Upper lobe of left lung (tissue), 6 donors: ENCODE results near the gene CD69. TPM values are rescaled to one million over a fixed set of nuclear protein-coding genes. Genes with fewer than 3 reads are reported as not detected.
"Not testable (repeated sequence)": the region's sequence is repeated elsewhere in the genome, so short reads cannot be mapped to it uniquely, and the experiment has no call there.

ENCODE experiments used
- ATAC-seq, 2 donors: fragments of 200-7000 bp; cut with Tn5 transposase; one replicate each; pipeline ENCODE4 v1.9.1; 2022; ENCODE audit warnings: mild to moderate bottlenecking in 2 of 2, moderate library complexity in 2 of 2; ENCODE audit not compliant: low FRiP score in 2 of 2
- DNase-seq, 2 donors: peaks; one replicate each; pipeline ENCODE4 v3.0.0-alpha.2; 2019 to 2020
- H3K27ac ChIP-seq, 4 donors: fragments of 200-600 bp; sonication (generic); one replicate each; pipeline ENCODE4 v1.5.1; 2016 to 2019
- H3K27me3 ChIP-seq, 4 donors: fragments of 200-600 bp; sonication (generic); one replicate each; pipeline ENCODE4 v1.5.1; 2017 to 2019
- H3K36me3 ChIP-seq, 4 donors: fragments of 200-600 bp; sonication (generic); one replicate each; pipeline ENCODE4 v1.5.1; 2016 to 2019
- H3K4me1 ChIP-seq, 4 donors: fragments of 200-600 bp; sonication (generic); one replicate each; pipeline ENCODE4 v1.5.1; 2018 to 2019
- H3K4me3 ChIP-seq, 4 donors: fragments of 200-600 bp; sonication (generic); one replicate each; pipeline ENCODE4 v1.5.1; 2017 to 2019; ENCODE audit warnings: mild to moderate bottlenecking in 2 of 4, moderate library complexity in 1 of 4
- H3K9me3 ChIP-seq, 4 donors: fragments of 200-600 bp; sonication (generic); one replicate each; pipeline ENCODE4 v1.5.1; 2018 to 2019
- CTCF ChIP-seq, 6 experiments: fragments of 450-650 bp in 4 of 6; fragments of 200-600 bp in 2 of 6; sonication (generic) in 2 of 6; IDR thresholded peaks; one replicate each; pipeline ENCODE4 v1.5.1; 2016 to 2019; ENCODE audit warnings: antibody characterized with exemption in 6 of 6
- EP300 ChIP-seq, 4 donors: sonication (generic); formaldehyde crosslinking; IDR thresholded peaks; one replicate each; pipeline ENCODE4 v1.5.1; 2017; ENCODE audit warnings: antibody characterized with exemption in 4 of 4, control low read depth in 2 of 4
- POLR2A ChIP-seq, 4 donors: fragments of 450-650 bp; IDR thresholded peaks; one replicate each; pipeline ENCODE4 v1.5.1; 2016 to 2017; ENCODE audit warnings: antibody characterized with exemption in 4 of 4, mild to moderate bottlenecking in 2 of 4
- POLR2AphosphoS5 ChIP-seq, 2 donors: sonication (generic); formaldehyde crosslinking; IDR thresholded peaks; one replicate each; pipeline ENCODE4 v1.5.1; 2017; ENCODE audit warnings: antibody characterized with exemption in 2 of 2
- WGBS, 2 donors: methylation state at CpG; one replicate each; pipeline ENCODE4 v1.1.5; 2017 to 2018; 5-methylcytosine and 5-hydroxymethylcytosine counted together
- total RNA-seq, 6 donors: library from RNA; depleted of rRNA in 4 of 6; stranded (reverse); fragments of >200 nt in 4 of 6; gene quantifications; one replicate each; pipeline versions ENCODE4 v1.1.0 to v1.2.1, GENCODE V29; 2016 to 2021
- donor health status: DM: no; HTN: no; CAD: no; lungs with moderate emphysema.
- donor health status: DM: no; HTN: yes; CAD: no; lungs with severe emphysema.

Gene CD69
- total RNA-seq, 6 donors from 2014 or later: 2.8 to 25.2 (median 10.6) TPM

- H3K9me3 ChIP-seq: no peaks in the 10 kb centered on the region
- no peak for ATAC-seq
- no peak overlapping the region for H3K4me3 ChIP-seq
- no peak for TF ChIP-seq POLR2A (IDR thresholded peaks at IDR 0.05)
- TF ChIP-seq POLR2AphosphoS5 (IDR thresholded peaks at IDR 0.05): no peak
- TF ChIP-seq EP300 (IDR thresholded peaks at IDR 0.05): no peak
- no peak for TF ChIP-seq CTCF (IDR thresholded peaks at IDR 0.05)
- no peaks in the 10 kb centered on the region for H3K36me3 ChIP-seq
- peaks cover 0 to 9% (median 6%) of the 10 kb centered on the region in 4 donors for H3K4me1 ChIP-seq
- no peak for DNase-seq
- no peaks in the 10 kb centered on the region for H3K27me3 ChIP-seq
- H3K27ac ChIP-seq: no peak overlapping the region
Measured at GRCh38 chr12:9707356-9707755, 53.3 kb downstream of the CD69 start.

- H3K4me1 ChIP-seq: peaks cover 0 to 9% (median 6%) of the 10 kb centered on the region in 4 donors
- H3K27me3 ChIP-seq: no peaks in the 10 kb centered on the region
- H3K4me3 ChIP-seq: no peak overlapping the region
- DNase-seq (no peak), ATAC-seq (no peak)
- no peaks in the 10 kb centered on the region for H3K9me3 ChIP-seq
- no peak overlapping the region for H3K27ac ChIP-seq
- no peak for TF ChIP-seq POLR2AphosphoS5 (IDR thresholded peaks at IDR 0.05)
- TF ChIP-seq POLR2A (IDR thresholded peaks at IDR 0.05): no peak
- no peak for TF ChIP-seq CTCF (IDR thresholded peaks at IDR 0.05)
- TF ChIP-seq EP300 (IDR thresholded peaks at IDR 0.05): no peak
- H3K36me3 ChIP-seq: no peaks in the 10 kb centered on the region
Measured at GRCh38 chr12:9706086-9706685, 54.5 kb downstream of the CD69 start.

- not testable (repeated sequence) for ATAC-seq, H3K27me3 ChIP-seq, H3K9me3 ChIP-seq, H3K4me3 ChIP-seq, H3K27ac ChIP-seq, H3K36me3 ChIP-seq, DNase-seq
- 93 to 97% methylated on average over 5 of the region's 5 CpGs for WGBS, 2 donors
- H3K4me1 ChIP-seq: peaks cover 8 to 16% (median 15%) of the 10 kb centered on the region in 4 donors
Measured at GRCh38 chr12:9704561-9704960, 56.1 kb downstream of the CD69 start.

Other genes starting within 250 kb of the CD69 start
- 1 to 10 TPM in 5 of 6 donors, not detected in 1; 1.3 to 7.6 (median 3.0) TPM for gene KLRB1, start 153.0 kb downstream of the CD69 start, total RNA-seq
- 10 to 100 TPM in 3 of 6 donors, 1 to 10 TPM in 3; 7.0 to 34.8 (median 12.2) TPM for gene CLEC2D, start 91.2 kb downstream of the CD69 start, total RNA-seq
- 10 to 100 TPM in 1 of 6 donors, 1 to 10 TPM in 1, under 1 TPM in 1, not detected in 3; 0.98 to 33.5 (median 1.0) TPM for gene CLECL1, start 27.8 kb downstream of the CD69 start, total RNA-seq
- 1 to 10 TPM in 4 of 6 donors, not detected in 2; 1.2 to 6.9 (median 2.0) TPM for gene KLRF1, start 66.6 kb upstream of the CD69 start, total RNA-seq
- gene CLEC2B, start 108.5 kb upstream of the CD69 start, total RNA-seq: 10 to 100 TPM in 5 of 6 donors, 1 to 10 TPM in 1; 8.4 to 37.8 (median 25.7) TPM
- gene KLRF2, start 120.6 kb upstream of the CD69 start, total RNA-seq: not detected
- not detected for gene CLEC2A, start 171.5 kb upstream of the CD69 start, total RNA-seq
- gene CLEC12A, start 210.5 kb upstream of the CD69 start, total RNA-seq: 10 to 100 TPM in 3 of 6 donors, 1 to 10 TPM in 3; 3.1 to 63.5 (median 9.2) TPM
- 1 to 10 TPM in 2 of 6 donors, under 1 TPM in 2, not detected in 2; 0.23 to 1.4 (median 0.68) TPM for gene CLEC1B, start 238.2 kb upstream of the CD69 start, total RNA-seq
- 1 to 10 TPM in 3 of 6 donors, under 1 TPM in 2, not detected in 1; 0.55 to 2.7 (median 1.1) TPM for gene CLEC12B, start 249.7 kb upstream of the CD69 start, total RNA-seq